ENCODE data around the gene ZNF780B.

DNA sequence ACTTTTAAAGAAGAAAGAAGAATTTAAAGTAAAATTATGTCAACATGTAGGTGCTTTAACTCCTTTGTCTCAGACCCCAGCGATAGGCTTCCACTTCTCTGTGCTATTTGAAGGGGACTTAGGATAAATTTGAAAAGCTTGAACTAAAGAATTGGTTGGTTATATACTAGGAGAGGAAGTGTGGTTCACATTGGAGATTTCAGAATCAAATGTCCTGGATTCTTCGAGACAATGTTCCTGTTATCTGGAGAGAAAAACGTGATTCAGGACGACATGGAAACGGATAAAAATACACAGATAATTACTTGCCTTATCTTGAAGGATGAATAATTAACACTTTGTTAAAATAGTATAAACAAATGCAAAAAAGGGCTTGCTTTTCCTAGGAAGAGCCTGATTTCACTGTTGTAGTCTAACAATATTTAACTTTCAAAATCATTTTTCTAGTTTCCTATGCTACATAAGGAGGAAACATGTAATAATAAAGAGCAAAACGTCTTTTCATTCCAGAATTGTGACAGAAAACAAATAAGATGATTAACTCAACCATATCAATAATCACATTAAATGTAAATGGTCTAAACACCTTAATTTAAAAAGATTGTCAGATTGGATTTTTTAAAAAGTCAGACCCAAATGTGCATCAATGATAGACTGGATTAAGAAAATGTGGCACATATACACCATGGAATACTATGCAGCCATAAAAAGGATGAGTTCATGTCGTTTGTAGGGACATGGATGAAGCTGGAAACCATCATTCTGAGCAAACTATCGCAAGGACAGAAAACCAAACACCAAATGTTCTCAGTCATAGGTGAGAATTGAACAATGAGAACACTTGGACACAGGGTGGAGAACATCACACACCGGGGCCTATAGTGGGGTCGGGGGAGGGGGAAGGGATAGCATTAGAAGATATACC lies 35.4 kb upstream of the ZNF780B start:
- TF ChIP-seq, protein P1, sequence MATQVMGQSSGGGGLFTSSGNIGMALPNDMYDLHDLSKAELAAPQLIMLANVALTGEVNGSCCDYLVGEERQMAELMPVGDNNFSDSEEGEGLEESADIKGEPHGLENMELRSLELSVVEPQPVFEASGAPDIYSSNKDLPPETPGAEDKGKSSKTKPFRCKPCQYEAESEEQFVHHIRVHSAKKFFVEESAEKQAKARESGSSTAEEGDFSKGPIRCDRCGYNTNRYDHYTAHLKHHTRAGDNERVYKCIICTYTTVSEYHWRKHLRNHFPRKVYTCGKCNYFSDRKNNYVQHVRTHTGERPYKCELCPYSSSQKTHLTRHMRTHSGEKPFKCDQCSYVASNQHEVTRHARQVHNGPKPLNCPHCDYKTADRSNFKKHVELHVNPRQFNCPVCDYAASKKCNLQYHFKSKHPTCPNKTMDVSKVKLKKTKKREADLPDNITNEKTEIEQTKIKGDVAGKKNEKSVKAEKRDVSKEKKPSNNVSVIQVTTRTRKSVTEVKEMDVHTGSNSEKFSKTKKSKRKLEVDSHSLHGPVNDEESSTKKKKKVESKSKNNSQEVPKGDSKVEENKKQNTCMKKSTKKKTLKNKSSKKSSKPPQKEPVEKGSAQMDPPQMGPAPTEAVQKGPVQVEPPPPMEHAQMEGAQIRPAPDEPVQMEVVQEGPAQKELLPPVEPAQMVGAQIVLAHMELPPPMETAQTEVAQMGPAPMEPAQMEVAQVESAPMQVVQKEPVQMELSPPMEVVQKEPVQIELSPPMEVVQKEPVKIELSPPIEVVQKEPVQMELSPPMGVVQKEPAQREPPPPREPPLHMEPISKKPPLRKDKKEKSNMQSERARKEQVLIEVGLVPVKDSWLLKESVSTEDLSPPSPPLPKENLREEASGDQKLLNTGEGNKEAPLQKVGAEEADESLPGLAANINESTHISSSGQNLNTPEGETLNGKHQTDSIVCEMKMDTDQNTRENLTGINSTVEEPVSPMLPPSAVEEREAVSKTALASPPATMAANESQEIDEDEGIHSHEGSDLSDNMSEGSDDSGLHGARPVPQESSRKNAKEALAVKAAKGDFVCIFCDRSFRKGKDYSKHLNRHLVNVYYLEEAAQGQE (IDR thresholded peaks at IDR 0.05; ENCODE audit: low read depth) = no peak
- TF ChIP-seq TAF1 (IDR thresholded peaks at IDR 0.05; ENCODE audit: low read depth) = no peak
- TF ChIP-seq YY1 (IDR thresholded peaks at IDR 0.05; ENCODE audit: low read depth) = no peak
- TF ChIP-seq CREB1 (IDR thresholded peaks at IDR 0.05; ENCODE audit: low read depth) = no peak
- no peak for TF ChIP-seq EP300 (IDR thresholded peaks at IDR 0.05; ENCODE audit: borderline replicate concordance)
